Peyer's patch (tissue), 4 donors: Measurements from ENCODE around the gene SPATA6. TPM values are rescaled to one million over a fixed set of nuclear protein-coding genes. Genes with fewer than 3 reads are reported as not detected.

Experiments
- DNase-seq, 3 donors: peaks; one replicate each; pipeline ENCODE4 v3.0.0-alpha.2; 2017 to 2019
- H3K27ac ChIP-seq, 4 donors: fragments of 200-600 bp; sonication (generic); one replicate each; pipeline ENCODE4 v1.5.1; 2016 to 2019
- H3K27me3 ChIP-seq, 2 donors: fragments of 200-600 bp; sonication (generic); one replicate each; pipeline ENCODE4 v1.5.1; 2019
- H3K36me3 ChIP-seq, 3 donors: fragments of 200-600 bp; sonication (generic); one replicate each; pipeline ENCODE4 v1.5.1; 2016 to 2019
- H3K4me1 ChIP-seq, 4 donors: fragments of 200-600 bp; sonication (generic); one replicate each; pipeline ENCODE4 v1.5.1; 2016 to 2019
- H3K4me3 ChIP-seq, 4 donors: fragments of 200-600 bp; sonication (generic); 1 replicate in 3 of 4; 2 replicates in 1 of 4; pipeline ENCODE4 v1.5.1; 2016 to 2019; ENCODE audit warnings: mild to moderate bottlenecking in 1 of 4
- H3K9me3 ChIP-seq, 4 donors: fragments of 200-600 bp; sonication (generic); one replicate each; pipeline ENCODE4 v1.5.1; 2016 to 2019; ENCODE audit warnings: mild to moderate bottlenecking in 1 of 4
- POLR2A ChIP-seq, 2 donors: fragments of 450-650 bp; IDR thresholded peaks; one replicate each; pipeline ENCODE4 v1.5.1; 2017; ENCODE audit warnings: antibody characterized with exemption in 2 of 2, mild to moderate bottlenecking in 2 of 2, moderate library complexity in 2 of 2
- total RNA-seq, 4 donors: library from RNA; depleted of rRNA; stranded (reverse); fragments of >200 nt; gene quantifications; one replicate each; pipeline ENCODE4 v1.1.0, GENCODE V29; 2016
- TF ChIP-seq, protein P1 (sequence below), 6 experiments: fragments of 450-650 bp in 4 of 6; fragments of 200-600 bp in 2 of 6; sonication (generic) in 1 of 6; IDR thresholded peaks; one replicate each; pipeline ENCODE4 v1.5.1; 2017 to 2019; ENCODE audit warnings: antibody characterized with exemption in 6 of 6, mild to moderate bottlenecking in 3 of 6, moderate library complexity in 1 of 6

Gene SPATA6
- total RNA-seq, 4 donors from 2014 or later = 7.7 to 34.7 (median 8.4) TPM

DNA sequence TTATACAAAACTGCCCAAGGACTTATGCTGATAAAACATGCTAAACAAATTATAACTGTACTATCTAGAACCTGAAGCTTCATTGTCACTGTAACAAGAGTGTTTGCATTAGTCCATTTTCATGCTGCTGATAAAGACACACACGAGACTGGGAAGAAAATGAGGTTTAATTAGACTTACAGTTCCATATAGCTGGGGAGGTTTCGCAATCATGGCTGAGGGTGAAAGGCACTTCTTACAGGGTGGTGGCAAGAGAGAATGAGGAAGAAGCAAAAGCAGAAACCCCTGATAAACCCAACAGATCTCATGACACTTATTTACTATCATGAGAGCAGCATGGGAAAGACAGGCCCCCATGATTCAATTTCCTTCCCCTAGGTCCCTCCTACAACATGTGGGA, 100.4 kb downstream of the SPATA6 start:
- no peak overlapping the region for H3K4me3 ChIP-seq
- H3K9me3 ChIP-seq = peaks cover 0 to 6% (median 0%) of the 10 kb centered on the region in 4 donors

GRCh38 chr1:48362901-48363300, 109.1 kb downstream of the SPATA6 start:
- Histone ChIP-seq H3K4me1 (no peaks in the 10 kb centered on the region), H3K27me3 (no peaks in the 10 kb centered on the region), H3K27ac (no peak overlapping the region), H3K9me3 (no peaks in the 10 kb centered on the region), H3K36me3 (no peaks in the 10 kb centered on the region), H3K4me3 (no peak overlapping the region)
- TF ChIP-seq POLR2A (IDR thresholded peaks at IDR 0.05) = no peak
- TF ChIP-seq, protein P1, sequence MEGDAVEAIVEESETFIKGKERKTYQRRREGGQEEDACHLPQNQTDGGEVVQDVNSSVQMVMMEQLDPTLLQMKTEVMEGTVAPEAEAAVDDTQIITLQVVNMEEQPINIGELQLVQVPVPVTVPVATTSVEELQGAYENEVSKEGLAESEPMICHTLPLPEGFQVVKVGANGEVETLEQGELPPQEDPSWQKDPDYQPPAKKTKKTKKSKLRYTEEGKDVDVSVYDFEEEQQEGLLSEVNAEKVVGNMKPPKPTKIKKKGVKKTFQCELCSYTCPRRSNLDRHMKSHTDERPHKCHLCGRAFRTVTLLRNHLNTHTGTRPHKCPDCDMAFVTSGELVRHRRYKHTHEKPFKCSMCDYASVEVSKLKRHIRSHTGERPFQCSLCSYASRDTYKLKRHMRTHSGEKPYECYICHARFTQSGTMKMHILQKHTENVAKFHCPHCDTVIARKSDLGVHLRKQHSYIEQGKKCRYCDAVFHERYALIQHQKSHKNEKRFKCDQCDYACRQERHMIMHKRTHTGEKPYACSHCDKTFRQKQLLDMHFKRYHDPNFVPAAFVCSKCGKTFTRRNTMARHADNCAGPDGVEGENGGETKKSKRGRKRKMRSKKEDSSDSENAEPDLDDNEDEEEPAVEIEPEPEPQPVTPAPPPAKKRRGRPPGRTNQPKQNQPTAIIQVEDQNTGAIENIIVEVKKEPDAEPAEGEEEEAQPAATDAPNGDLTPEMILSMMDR (IDR thresholded peaks at IDR 0.05) = no peak
- no peak for DNase-seq

More for the DNA sequence above, 100.4 kb downstream of the SPATA6 start:
- peaks cover 0 to 5% (median 0%) of the 10 kb centered on the region in 3 donors for H3K36me3 ChIP-seq
- no peaks in the 10 kb centered on the region for H3K27me3 ChIP-seq
- H3K27ac ChIP-seq = no peak overlapping the region
- no peak for DNase-seq
- TF ChIP-seq, protein P1 (IDR thresholded peaks at IDR 0.05) = no peak
- TF ChIP-seq POLR2A (IDR thresholded peaks at IDR 0.05) = no peak
- no peaks in the 10 kb centered on the region for H3K4me1 ChIP-seq

- Histone ChIP-seq H3K4me1 (no peaks in the 10 kb centered on the region), H3K27me3 (no peaks in the 10 kb centered on the region), H3K27ac (no peak overlapping the region), H3K4me3 (no peak overlapping the region), H3K9me3 (no peaks in the 10 kb centered on the region), H3K36me3 (no peaks in the 10 kb centered on the region)
- TF ChIP-seq, protein P1 (IDR thresholded peaks at IDR 0.05) = no peak
- no peak for TF ChIP-seq POLR2A (IDR thresholded peaks at IDR 0.05)
- DNase-seq = no peak
Observed at GRCh38 chr1:48356901-48357300, 115.1 kb downstream of the SPATA6 start.

- TF ChIP-seq POLR2A (IDR thresholded peaks at IDR 0.05) = no peak
- TF ChIP-seq, protein P1 (IDR thresholded peaks at IDR 0.05) = no peak
- Histone ChIP-seq H3K27ac (no peak overlapping the region), H3K36me3 (no peaks in the 10 kb centered on the region), H3K4me3 (no peak overlapping the region), H3K9me3 (no peaks in the 10 kb centered on the region), H3K4me1 (no peaks in the 10 kb centered on the region), H3K27me3 (no peaks in the 10 kb centered on the region)
- no peak for DNase-seq
Observed at GRCh38 chr1:48344373-48344772, 127.6 kb downstream of the SPATA6 start.

GRCh38 chr1:48341221-48341620, 130.8 kb downstream of the SPATA6 start:
- Histone ChIP-seq H3K36me3 (no peaks in the 10 kb centered on the region), H3K4me1 (no peaks in the 10 kb centered on the region), H3K27me3 (no peaks in the 10 kb centered on the region), H3K9me3 (no peaks in the 10 kb centered on the region), H3K27ac (no peak overlapping the region), H3K4me3 (no peak overlapping the region)
- DNase-seq = no peak
- no peak for TF ChIP-seq POLR2A (IDR thresholded peaks at IDR 0.05)
- TF ChIP-seq, protein P1 (IDR thresholded peaks at IDR 0.05) = no peak

DNA sequence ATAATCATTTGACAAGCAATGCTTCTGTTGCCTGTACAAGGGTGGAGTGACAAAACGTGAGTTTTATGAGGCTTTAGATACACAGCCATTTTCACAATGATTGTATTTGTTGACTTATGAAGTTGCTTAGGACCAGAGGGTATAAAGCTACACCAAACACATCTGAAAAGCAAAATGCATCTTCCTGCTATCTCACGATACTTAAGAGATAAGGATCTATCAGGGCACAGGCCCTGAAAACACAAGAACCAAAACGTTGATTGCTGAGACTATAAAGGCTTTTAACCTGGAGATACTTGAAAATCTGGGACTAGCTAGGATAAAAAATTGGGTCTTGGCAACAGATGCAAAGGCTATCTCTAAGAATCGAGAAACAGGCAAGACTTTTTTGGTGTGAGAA, 133.7 kb downstream of the SPATA6 start:
- DNase-seq = no peak
- no peaks in the 10 kb centered on the region for H3K27me3 ChIP-seq
- H3K36me3 ChIP-seq = no peaks in the 10 kb centered on the region
- no peak for TF ChIP-seq POLR2A (IDR thresholded peaks at IDR 0.05)
- TF ChIP-seq, protein P1 (IDR thresholded peaks at IDR 0.05) = no peak
- H3K4me1 ChIP-seq = no peaks in the 10 kb centered on the region
- no peak overlapping the region for H3K4me3 ChIP-seq
- H3K9me3 ChIP-seq = no peaks in the 10 kb centered on the region
- H3K27ac ChIP-seq = no peak overlapping the region
